Measurements from ENCODE around the gene BUD23. TPM values are rescaled to one million over a fixed set of nuclear protein-coding genes. Genes with fewer than 3 reads are reported as not detected.

The BUD23 gene
- total RNA-seq, 1 experiment from 2014 or later: 73.5 TPM

DNA sequence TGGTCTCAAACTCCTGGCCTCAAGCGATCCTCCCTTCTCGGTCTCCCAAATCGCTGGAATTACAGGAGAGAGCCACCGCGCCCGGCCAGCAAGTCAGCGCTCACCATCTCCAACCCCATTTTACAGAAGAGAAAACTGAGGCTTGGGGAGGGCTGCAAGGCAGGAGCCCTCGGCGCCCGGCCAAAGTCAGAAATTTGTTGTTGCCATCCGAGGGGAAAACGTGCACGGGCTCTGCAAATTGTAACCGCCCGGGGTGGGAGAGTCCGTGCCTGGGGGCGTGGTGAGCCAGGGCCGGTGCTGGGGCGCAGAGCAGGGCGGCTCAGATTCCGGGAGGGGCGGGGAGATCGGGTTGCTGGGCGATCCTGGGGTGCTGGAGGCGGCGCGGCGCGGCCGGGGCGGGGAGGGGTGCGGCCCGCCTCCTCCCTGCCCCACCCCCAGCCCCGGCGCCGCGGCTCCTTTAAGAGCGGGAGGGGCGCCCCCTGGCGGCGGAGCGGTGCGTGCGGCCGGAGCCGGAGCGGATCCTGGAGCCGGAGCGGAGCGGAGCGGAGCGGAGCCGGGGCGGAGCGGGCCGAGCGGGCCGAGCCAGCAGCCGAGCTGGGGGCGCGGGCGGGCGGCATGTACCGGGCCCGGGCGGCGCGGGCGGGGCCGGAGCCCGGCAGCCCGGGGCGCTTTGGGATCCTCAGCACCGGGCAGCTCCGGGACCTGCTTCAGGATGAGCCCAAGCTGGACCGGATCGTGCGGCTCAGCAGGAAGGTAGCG is 15.9 kb upstream of the BUD23 start, which contains the start of gene VPS37D:
Gene VPS37D, plus strand, starts transcription at position 488 of the 759 bp plus-strand sequence. Its CDS starts 128 bp downstream, at position 616.
- DNase-seq: peak; percentile 92
- Mint-ChIP-seq H3K36me3 (ENCODE audit: insufficient read depth, unreplicated experiment) (peaks cover 26% of the 10 kb centered on the region), H3K27me3 (ENCODE audit: unreplicated experiment) (no peaks in the 10 kb centered on the region), H3K9me3 (ENCODE audit: low read depth, unreplicated experiment) (peaks cover 3% of the 10 kb centered on the region), H3K4me1 (ENCODE audit: low read depth, unreplicated experiment) (peaks cover 22% of the 10 kb centered on the region), H3K4me3 (ENCODE audit: low read depth, unreplicated experiment) (peak within 1 kb of the TSS; percentile 67), H3K27ac (ENCODE audit: unreplicated experiment) (no peak within 1 kb of the TSS)
- CTCF ChIA-PET: interaction anchor here (0.6 to 1.3 kb wide), 2 partner anchors 61 to 221 kb away, joined by 3 read pairs; no protein-coding TSS in a partner anchor
- intact Hi-C loops (cut with micrococcal nuclease; ENCODE audit: unreplicated experiment): no loop called here
- TF ChIP-seq, protein P1, sequence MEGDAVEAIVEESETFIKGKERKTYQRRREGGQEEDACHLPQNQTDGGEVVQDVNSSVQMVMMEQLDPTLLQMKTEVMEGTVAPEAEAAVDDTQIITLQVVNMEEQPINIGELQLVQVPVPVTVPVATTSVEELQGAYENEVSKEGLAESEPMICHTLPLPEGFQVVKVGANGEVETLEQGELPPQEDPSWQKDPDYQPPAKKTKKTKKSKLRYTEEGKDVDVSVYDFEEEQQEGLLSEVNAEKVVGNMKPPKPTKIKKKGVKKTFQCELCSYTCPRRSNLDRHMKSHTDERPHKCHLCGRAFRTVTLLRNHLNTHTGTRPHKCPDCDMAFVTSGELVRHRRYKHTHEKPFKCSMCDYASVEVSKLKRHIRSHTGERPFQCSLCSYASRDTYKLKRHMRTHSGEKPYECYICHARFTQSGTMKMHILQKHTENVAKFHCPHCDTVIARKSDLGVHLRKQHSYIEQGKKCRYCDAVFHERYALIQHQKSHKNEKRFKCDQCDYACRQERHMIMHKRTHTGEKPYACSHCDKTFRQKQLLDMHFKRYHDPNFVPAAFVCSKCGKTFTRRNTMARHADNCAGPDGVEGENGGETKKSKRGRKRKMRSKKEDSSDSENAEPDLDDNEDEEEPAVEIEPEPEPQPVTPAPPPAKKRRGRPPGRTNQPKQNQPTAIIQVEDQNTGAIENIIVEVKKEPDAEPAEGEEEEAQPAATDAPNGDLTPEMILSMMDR (IDR thresholded peaks at IDR 0.05; ENCODE audit: unreplicated experiment): peak; percentile 67
- no TSS peak for BruUV-seq (replicated peaks)

DNA sequence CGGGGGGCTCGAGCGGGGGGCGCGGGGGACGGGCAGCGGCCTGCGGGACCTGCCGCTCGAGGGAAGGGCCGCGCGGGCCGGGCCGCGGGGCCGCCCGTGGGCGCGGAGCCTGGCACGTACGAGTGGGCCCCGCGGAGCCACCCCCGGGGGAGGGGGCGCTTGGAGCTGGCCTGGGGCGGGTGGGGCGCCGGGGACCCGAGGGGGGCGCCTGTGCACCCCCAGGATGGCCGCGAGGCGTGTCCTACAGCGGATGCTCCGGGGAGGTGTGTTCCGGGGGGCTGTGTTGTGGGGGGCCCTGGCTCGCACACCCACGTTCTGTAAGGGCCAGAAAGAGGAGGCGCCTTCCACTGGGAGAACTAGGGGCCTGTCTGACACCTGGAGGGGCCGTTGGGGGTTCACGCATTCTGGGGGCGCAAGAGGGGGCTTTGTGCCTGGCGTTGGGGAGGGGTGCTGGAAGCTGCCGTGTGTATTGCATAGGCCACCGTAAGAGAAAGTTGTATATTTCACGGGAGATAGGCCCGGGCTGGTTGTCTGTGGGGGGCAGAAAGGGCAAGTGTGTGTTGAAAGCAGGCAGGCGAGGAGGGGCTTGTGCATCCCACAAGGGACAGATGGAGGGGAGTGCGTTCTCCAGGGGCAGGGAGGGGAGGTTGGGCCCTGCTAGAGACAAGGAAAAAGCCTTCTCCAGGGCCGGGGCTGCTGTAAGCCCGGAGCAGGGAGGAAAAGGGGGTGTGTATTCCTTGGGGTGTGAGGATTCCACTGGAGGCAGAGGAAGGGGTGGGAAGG is 15.1 kb upstream of the BUD23 start:
- Mint-ChIP-seq H3K9me3 (ENCODE audit: low read depth, unreplicated experiment) (peaks cover under 1% of the 10 kb centered on the region), H3K4me1 (ENCODE audit: low read depth, unreplicated experiment) (peaks cover 22% of the 10 kb centered on the region), H3K27me3 (ENCODE audit: unreplicated experiment) (no peaks in the 10 kb centered on the region), H3K4me3 (ENCODE audit: low read depth, unreplicated experiment) (peak overlapping the region; percentile 67), H3K27ac (ENCODE audit: unreplicated experiment) (no peak overlapping the region), H3K36me3 (ENCODE audit: insufficient read depth, unreplicated experiment) (peaks cover 27% of the 10 kb centered on the region)
- BruUV-seq (replicated peaks): no TSS peak
- no peak for DNase-seq
- TF ChIP-seq, protein P1 (IDR thresholded peaks at IDR 0.05; ENCODE audit: unreplicated experiment): no peak
- intact Hi-C loops (cut with micrococcal nuclease; ENCODE audit: unreplicated experiment): no loop called here
- CTCF ChIA-PET: interaction anchor here (0.6 to 1.6 kb wide), 3 partner anchors 57 to 221 kb away, joined by 3 to 6 read pairs (median 3); no protein-coding TSS in a partner anchor

DNA sequence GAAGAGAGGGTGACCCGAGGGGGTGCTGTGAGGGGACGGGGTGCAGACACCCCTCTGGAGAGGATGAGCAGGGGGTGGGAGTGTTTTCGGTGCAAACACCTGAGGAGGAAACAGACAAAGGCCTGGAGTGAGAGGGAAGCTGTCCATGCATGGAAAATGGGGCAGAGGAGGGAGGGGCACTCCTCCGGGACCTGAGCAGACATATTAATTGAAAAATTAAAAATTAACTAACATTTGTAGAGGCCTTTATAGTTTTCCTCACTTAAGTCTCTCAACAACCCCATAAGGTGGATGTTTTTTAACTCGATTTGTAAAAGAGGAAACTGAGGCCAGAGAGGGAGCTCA is 14.5 kb upstream of the BUD23 start:
- CTCF ChIA-PET: interaction anchor here (0.6 to 1.6 kb wide), 3 partner anchors 15 to 62 kb away, joined by 3 to 9 read pairs (median 6); no protein-coding TSS in a partner anchor
- peaks cover 27% of the 10 kb centered on the region for H3K36me3 Mint-ChIP-seq (ENCODE audit: insufficient read depth, unreplicated experiment)
- peak overlapping the region; percentile 67 for H3K4me3 Mint-ChIP-seq (ENCODE audit: low read depth, unreplicated experiment)
- no peaks in the 10 kb centered on the region for H3K27me3 Mint-ChIP-seq (ENCODE audit: unreplicated experiment)
- intact Hi-C loops (cut with micrococcal nuclease; ENCODE audit: unreplicated experiment): no loop called here
- no peaks in the 10 kb centered on the region for H3K9me3 Mint-ChIP-seq (ENCODE audit: low read depth, unreplicated experiment)
- no TSS peak for BruUV-seq (replicated peaks)
- H3K4me1 Mint-ChIP-seq (ENCODE audit: low read depth, unreplicated experiment): peaks cover 21% of the 10 kb centered on the region
- DNase-seq: no peak
- H3K27ac Mint-ChIP-seq (ENCODE audit: unreplicated experiment): no peak overlapping the region
- TF ChIP-seq, protein P1 (IDR thresholded peaks at IDR 0.05; ENCODE audit: unreplicated experiment): no peak

DNA sequence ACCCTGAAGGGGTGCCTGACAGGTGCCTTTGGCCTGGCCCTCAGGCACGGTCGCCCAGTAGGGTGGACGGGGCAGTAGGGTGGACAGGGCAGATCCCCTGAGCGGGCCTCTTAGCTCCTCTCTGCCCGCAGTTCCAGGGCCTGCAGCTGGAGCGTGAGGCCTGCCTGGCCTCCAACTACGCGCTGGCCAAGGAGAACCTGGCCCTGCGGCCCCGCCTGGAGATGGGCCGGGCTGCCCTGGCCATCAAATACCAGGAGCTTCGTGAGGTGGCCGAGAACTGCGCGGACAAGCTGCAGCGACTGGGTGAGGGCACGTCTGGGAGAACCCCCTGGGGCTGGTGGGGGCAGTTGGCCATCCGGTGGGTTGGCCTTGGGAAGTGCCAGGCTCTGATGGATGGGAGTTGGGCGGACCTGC is 14.1 kb upstream of the BUD23 start:
- Mint-ChIP-seq H3K4me3 (ENCODE audit: low read depth, unreplicated experiment) (no peak overlapping the region), H3K4me1 (ENCODE audit: low read depth, unreplicated experiment) (peaks cover 17% of the 10 kb centered on the region), H3K27me3 (ENCODE audit: unreplicated experiment) (no peaks in the 10 kb centered on the region), H3K27ac (ENCODE audit: unreplicated experiment) (no peak overlapping the region), H3K36me3 (ENCODE audit: insufficient read depth, unreplicated experiment) (peaks cover 23% of the 10 kb centered on the region), H3K9me3 (ENCODE audit: low read depth, unreplicated experiment) (no peaks in the 10 kb centered on the region)
- TF ChIP-seq, protein P1 (IDR thresholded peaks at IDR 0.05; ENCODE audit: unreplicated experiment): no peak
- no peak for DNase-seq
- no TSS peak for BruUV-seq (replicated peaks)
- CTCF ChIA-PET: interaction anchor here (0.6 to 1.6 kb wide), 3 partner anchors 15 to 62 kb away, joined by 3 to 9 read pairs (median 6); no protein-coding TSS in a partner anchor
- intact Hi-C loops (cut with micrococcal nuclease; ENCODE audit: unreplicated experiment): no loop called here
